ENCODE measurements around the gene ATP5ME.

DNA sequence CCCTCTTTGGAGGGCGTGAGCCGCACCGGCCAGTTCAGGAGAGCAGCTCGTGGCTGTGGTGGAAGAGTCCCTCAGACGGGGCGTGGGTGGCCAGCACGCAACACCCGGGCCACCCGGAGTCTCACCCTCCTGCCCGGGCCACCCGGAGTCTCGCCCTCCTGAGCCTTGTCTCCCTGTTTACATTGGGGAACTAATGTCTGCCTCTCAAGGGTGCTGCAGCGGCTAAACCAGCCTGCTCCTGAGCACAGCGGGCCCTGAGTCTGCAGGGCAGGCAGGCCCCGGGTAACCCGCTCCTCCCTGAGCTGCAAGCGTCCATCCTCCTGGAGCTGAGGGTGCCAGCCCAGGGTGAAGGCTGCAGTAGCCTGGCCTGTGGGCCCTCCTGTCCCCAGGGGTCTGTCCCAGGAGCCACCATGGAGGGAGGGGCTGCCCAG, 45.8 kb downstream of the ATP5ME start:
- TF ChIP-seq CTCF (IDR thresholded peaks at IDR 0.05) (no peak), POLR2A (IDR thresholded peaks at IDR 0.05) (no peak)

Data from body of pancreas (tissue), 4 donors.